Measurements from ENCODE around the gene FFAR1.

FFAR1 gene

GRCh38 chr19:35331551-35332214, 16.0 kb upstream of the FFAR1 start:
- no peaks in the 10 kb centered on the region for H3F3A ChIP-seq (ENCODE audit: insufficient read depth, low read length)
- H3K9me2 ChIP-seq (replicated peaks; ENCODE audit: insufficient read depth, low read length) = no peaks in the 10 kb centered on the region
- H3K4me1 ChIP-seq (ENCODE audit: low read length) = no peaks in the 10 kb centered on the region
- no peak overlapping the region for H2AFZ ChIP-seq (ENCODE audit: low read length)
- no peak overlapping the region for H3K9ac ChIP-seq (ENCODE audit: low read length)
- H3K79me2 ChIP-seq (ENCODE audit: low read length) = no peaks in the 10 kb centered on the region
- H3K27me3 ChIP-seq (replicated peaks; ENCODE audit: insufficient read depth, low read length) = peaks cover 86% of the 10 kb centered on the region
- H3K27ac ChIP-seq (ENCODE audit: low read length) = no peak overlapping the region
- H3K4me3 ChIP-seq (ENCODE audit: low read length) = no peak overlapping the region
- H3K36me3 ChIP-seq (replicated peaks; ENCODE audit: insufficient read depth, low read length) = no peaks in the 10 kb centered on the region
- H4K20me1 ChIP-seq (ENCODE audit: insufficient read depth, low read length) = no peaks in the 10 kb centered on the region
- no peak for TF ChIP-seq EZH2 (optimal IDR thresholded peaks at IDR 0.05; ENCODE audit: low read depth, low read length)
- TF ChIP-seq, protein P1, sequence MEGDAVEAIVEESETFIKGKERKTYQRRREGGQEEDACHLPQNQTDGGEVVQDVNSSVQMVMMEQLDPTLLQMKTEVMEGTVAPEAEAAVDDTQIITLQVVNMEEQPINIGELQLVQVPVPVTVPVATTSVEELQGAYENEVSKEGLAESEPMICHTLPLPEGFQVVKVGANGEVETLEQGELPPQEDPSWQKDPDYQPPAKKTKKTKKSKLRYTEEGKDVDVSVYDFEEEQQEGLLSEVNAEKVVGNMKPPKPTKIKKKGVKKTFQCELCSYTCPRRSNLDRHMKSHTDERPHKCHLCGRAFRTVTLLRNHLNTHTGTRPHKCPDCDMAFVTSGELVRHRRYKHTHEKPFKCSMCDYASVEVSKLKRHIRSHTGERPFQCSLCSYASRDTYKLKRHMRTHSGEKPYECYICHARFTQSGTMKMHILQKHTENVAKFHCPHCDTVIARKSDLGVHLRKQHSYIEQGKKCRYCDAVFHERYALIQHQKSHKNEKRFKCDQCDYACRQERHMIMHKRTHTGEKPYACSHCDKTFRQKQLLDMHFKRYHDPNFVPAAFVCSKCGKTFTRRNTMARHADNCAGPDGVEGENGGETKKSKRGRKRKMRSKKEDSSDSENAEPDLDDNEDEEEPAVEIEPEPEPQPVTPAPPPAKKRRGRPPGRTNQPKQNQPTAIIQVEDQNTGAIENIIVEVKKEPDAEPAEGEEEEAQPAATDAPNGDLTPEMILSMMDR (IDR thresholded peaks at IDR 0.05; ENCODE audit: low read length) = no peak
- TF ChIP-seq EZH2phosphoT487 (IDR thresholded peaks at IDR 0.05; ENCODE audit: low read length) = no peak
- H3K4me2 ChIP-seq (ENCODE audit: low read depth, low read length) = no peak overlapping the region
- H3K9me3 ChIP-seq (replicated peaks; ENCODE audit: insufficient read depth, low read length) = no peaks in the 10 kb centered on the region
- DNase-seq = no peak

DNA sequence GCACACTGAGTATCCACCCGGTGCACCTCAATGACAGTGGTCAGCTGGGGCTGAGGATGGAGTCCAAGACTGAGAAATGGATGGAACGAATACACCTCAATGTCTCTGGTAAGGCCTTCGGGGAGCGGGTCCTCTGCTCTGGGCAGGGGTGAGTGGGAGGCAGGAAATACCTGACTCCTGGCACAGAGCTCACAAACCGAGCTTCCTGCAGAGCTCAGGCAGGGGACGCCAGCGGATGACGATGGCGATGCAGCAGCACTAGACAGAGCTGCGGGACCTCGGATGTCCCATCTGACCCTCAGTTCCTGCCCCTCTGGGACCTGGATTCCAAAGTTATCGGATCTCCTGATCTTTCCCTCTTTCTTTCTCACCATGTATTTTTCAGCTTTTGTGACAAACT, 14.9 kb upstream of the FFAR1 start:
- peaks cover 86% of the 10 kb centered on the region for H3K27me3 ChIP-seq (replicated peaks; ENCODE audit: insufficient read depth, low read length)
- no peaks in the 10 kb centered on the region for H4K20me1 ChIP-seq (ENCODE audit: insufficient read depth, low read length)
- H3K79me2 ChIP-seq (ENCODE audit: low read length) = no peaks in the 10 kb centered on the region
- TF ChIP-seq, protein P1 (IDR thresholded peaks at IDR 0.05; ENCODE audit: low read length) = no peak
- no peak for TF ChIP-seq EZH2phosphoT487 (IDR thresholded peaks at IDR 0.05; ENCODE audit: low read length)
- TF ChIP-seq EZH2 (optimal IDR thresholded peaks at IDR 0.05; ENCODE audit: low read depth, low read length) = no peak
- H3K4me1 ChIP-seq (ENCODE audit: low read length) = no peaks in the 10 kb centered on the region
- H3K4me3 ChIP-seq (ENCODE audit: low read length) = no peak overlapping the region
- no peak overlapping the region for H3K4me2 ChIP-seq (ENCODE audit: low read depth, low read length)
- H2AFZ ChIP-seq (ENCODE audit: low read length) = no peak overlapping the region
- no peaks in the 10 kb centered on the region for H3F3A ChIP-seq (ENCODE audit: insufficient read depth, low read length)
- no peak overlapping the region for H3K9ac ChIP-seq (ENCODE audit: low read length)
- no peak overlapping the region for H3K27ac ChIP-seq (ENCODE audit: low read length)
- no peak for DNase-seq
- H3K36me3 ChIP-seq (replicated peaks; ENCODE audit: insufficient read depth, low read length) = no peaks in the 10 kb centered on the region
- H3K9me3 ChIP-seq (replicated peaks; ENCODE audit: insufficient read depth, low read length) = no peaks in the 10 kb centered on the region
- H3K9me2 ChIP-seq (replicated peaks; ENCODE audit: insufficient read depth, low read length) = no peaks in the 10 kb centered on the region

DNA sequence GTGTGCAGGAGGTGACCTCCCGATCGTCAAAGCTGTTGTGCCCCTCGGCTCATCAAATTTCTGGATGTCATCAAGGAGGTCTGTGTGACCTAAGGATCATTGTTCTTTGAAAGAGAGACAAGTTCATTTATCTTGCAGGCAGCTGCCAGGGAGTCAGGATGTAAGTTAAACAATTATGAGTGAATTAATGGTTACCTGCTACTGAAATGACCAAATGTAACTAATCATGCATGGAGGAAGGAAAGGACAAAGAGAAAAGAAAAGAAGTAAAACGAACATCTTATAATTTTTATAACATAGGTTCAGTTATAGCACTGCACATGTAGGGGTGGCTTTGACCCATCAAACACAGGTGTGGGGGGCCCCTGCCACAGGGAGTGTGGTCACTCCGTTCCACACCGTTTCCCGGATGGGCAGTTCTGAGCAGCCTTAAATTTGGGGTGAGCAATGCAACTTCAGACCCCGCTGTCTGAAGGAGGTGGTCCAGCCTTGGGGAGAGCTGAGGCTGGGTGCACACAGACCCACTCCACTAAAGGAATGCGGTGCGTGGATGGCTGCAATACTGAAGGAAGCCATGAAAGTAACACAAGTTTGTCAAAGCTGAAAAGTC, 13.5 kb upstream of the FFAR1 start:
- Histone ChIP-seq H3K4me1 (ENCODE audit: low read length) (no peaks in the 10 kb centered on the region), H3K4me3 (ENCODE audit: low read length) (no peak overlapping the region), H3K4me2 (ENCODE audit: low read depth, low read length) (no peak overlapping the region), H3K9me2 (replicated peaks; ENCODE audit: insufficient read depth, low read length) (no peaks in the 10 kb centered on the region), H4K20me1 (ENCODE audit: insufficient read depth, low read length) (no peaks in the 10 kb centered on the region), H2AFZ (ENCODE audit: low read length) (no peak overlapping the region), H3K9me3 (replicated peaks; ENCODE audit: insufficient read depth, low read length) (no peaks in the 10 kb centered on the region), H3K9ac (ENCODE audit: low read length) (no peak overlapping the region), H3K79me2 (ENCODE audit: low read length) (no peaks in the 10 kb centered on the region), H3F3A (ENCODE audit: insufficient read depth, low read length) (no peaks in the 10 kb centered on the region), H3K36me3 (replicated peaks; ENCODE audit: insufficient read depth, low read length) (no peaks in the 10 kb centered on the region), H3K27me3 (replicated peaks; ENCODE audit: insufficient read depth, low read length) (peaks cover 92% of the 10 kb centered on the region), H3K27ac (ENCODE audit: low read length) (no peak overlapping the region)
- DNase-seq = no peak
- TF ChIP-seq, protein P1 (IDR thresholded peaks at IDR 0.05; ENCODE audit: low read length) = no peak
